H1 (cell line): ENCODE data around the gene MBD5. TPM values are rescaled to one million over a fixed set of nuclear protein-coding genes. Genes with fewer than 3 reads are reported as not detected.

ENCODE experiments used
- CTCF ChIA-PET: fragments of 300-600 bp; sonication (Branson Sonifier 250); formaldehyde crosslinking; loops from one replicate; lab custom pipeline; 2021; ENCODE audit not compliant: partially characterized antibody; lab: Charles Lee
- POLR2A ChIA-PET: fragments of 300-600 bp; sonication (Branson Sonifier 250); formaldehyde crosslinking; loops from one replicate; lab custom pipeline; 2021; ENCODE audit warnings: inconsistent platforms; ENCODE audit not compliant: partially characterized antibody; lab: Charles Lee
- DNase-seq, 2 experiments: peaks; one replicate each; pipeline versions ENCODE4 v3.0.0 to v3.0.0-alpha.2; 2010 to 2022; ENCODE audit warnings: low spot score in 2 of 2, low read depth in 1 of 2, mixed read lengths in 1 of 2
- FAIRE-seq: peaks from 2 replicates; lab custom pipeline; 2011; peaks lifted over from hg19 to GRCh38; lab: Jason Lieb, UNC
- H2AFZ ChIP-seq: 2 replicates; pipeline ENCODE4 v1.8.1; 2012; ENCODE audit warnings: low read length, inconsistent platforms
- H2AK5ac ChIP-seq: 2 replicates; pipeline ENCODE4 v1.6.1; 2013; ENCODE audit warnings: low read depth, low read length
- H2BK120ac ChIP-seq: replicated peaks from 2 replicates; pipeline ENCODE3; 2013; ENCODE audit warnings: low read depth, low read length, inconsistent platforms
- H2BK12ac ChIP-seq: 2 replicates; pipeline ENCODE4 v1.6.1; 2013; ENCODE audit warnings: low read depth, low read length
- H2BK15ac ChIP-seq: 2 replicates; pipeline ENCODE4 v1.6.1; 2013; ENCODE audit warnings: low read length
- H2BK20ac ChIP-seq: 2 replicates; pipeline ENCODE4 v1.6.1; 2013; ENCODE audit warnings: low read length
- H2BK5ac ChIP-seq: 2 replicates; pipeline ENCODE4 v1.6.1; 2013; ENCODE audit warnings: low read depth, low read length
- H3K14ac ChIP-seq: 2 replicates; pipeline ENCODE4 v1.6.1; 2013; ENCODE audit warnings: inconsistent platforms; ENCODE audit not compliant: insufficient read length
- H3K18ac ChIP-seq: 2 replicates; pipeline ENCODE4 v1.6.1; 2013; ENCODE audit warnings: low read length; ENCODE audit errors: extremely low read depth
- H3K23ac ChIP-seq: 2 replicates; pipeline ENCODE4 v1.6.1; 2013; ENCODE audit warnings: inconsistent platforms; ENCODE audit not compliant: insufficient read length
- H3K23me2 ChIP-seq: 2 replicates; pipeline ENCODE4 v1.6.1; 2013; ENCODE audit warnings: low read depth, low read length
- H3K27ac ChIP-seq: 2 replicates; pipeline ENCODE4 v1.6.1; 2011; ENCODE audit warnings: low read depth, low read length, inconsistent platforms
- H3K27me3 ChIP-seq, 4 experiments: replicated peaks in 1 of 4; 1 replicate in 1 of 4; 2 replicates in 3 of 4; pipeline versions ENCODE4 v1.6.1 to v1.8.1; 2011 to 2013; ENCODE audit warnings: low read length in 3 of 4, mild to moderate bottlenecking in 3 of 4, inconsistent platforms in 2 of 4, mixed read lengths in 2 of 4, moderate library complexity in 1 of 4; ENCODE audit not compliant: control insufficient read depth in 3 of 4, insufficient read depth in 3 of 4; ENCODE audit errors: extremely low read depth in 1 of 4
- H3K36me3 ChIP-seq, 4 experiments: 2 replicates each; pipeline versions ENCODE4 v1.6.1 to v1.8.1; 2011 to 2013; ENCODE audit warnings: mild to moderate bottlenecking in 4 of 4, low read length in 3 of 4, moderate library complexity in 2 of 4, control low read depth in 1 of 4, inconsistent platforms in 1 of 4; ENCODE audit not compliant: insufficient read depth in 4 of 4, control insufficient read depth in 2 of 4
- H3K4ac ChIP-seq: replicated peaks from 2 replicates; pipeline ENCODE3; 2013; ENCODE audit warnings: low read length, low read depth, mixed read lengths, inconsistent platforms; ENCODE audit not compliant: insufficient read length
- H3K4me1 ChIP-seq, 4 experiments: replicated peaks in 1 of 4; 1 replicate in 1 of 4; 2 replicates in 3 of 4; pipeline versions ENCODE4 v1.6.1 to v1.8.1; 2011 to 2013; ENCODE audit warnings: low read length in 3 of 4, inconsistent platforms in 2 of 4, mixed read lengths in 1 of 4; ENCODE audit not compliant: insufficient read depth in 4 of 4, control insufficient read depth in 3 of 4
- H3K4me2 ChIP-seq, 2 experiments: 2 replicates each; pipeline versions ENCODE4 v1.6.1 to v1.8.1; 2011 to 2013; ENCODE audit warnings: low read depth in 2 of 2, low read length in 2 of 2, control low read depth in 1 of 2, inconsistent platforms in 1 of 2, mild to moderate bottlenecking in 1 of 2; ENCODE audit not compliant: insufficient read depth in 1 of 2
- H3K4me3 ChIP-seq, 4 experiments: fragments of 200-600, 300-600 bp in 1 of 4; sonication (generic), shearing (Covaris generic), sonication (Bioruptor Twin) in 1 of 4; 2 replicates each; pipeline versions ENCODE4 v1.5.1 to v1.8.1; 2011 to 2016; ENCODE audit warnings: low read length in 4 of 4, low read depth in 3 of 4, control low read depth in 2 of 4, inconsistent platforms in 2 of 4, mild to moderate bottlenecking in 2 of 4, mixed read lengths in 1 of 4, moderate library complexity in 1 of 4; ENCODE audit not compliant: insufficient read depth in 2 of 4; ENCODE audit errors: extremely low read depth in 1 of 4
- H3K56ac ChIP-seq: replicated peaks from 2 replicates; pipeline ENCODE3; 2013; ENCODE audit warnings: low read depth, mild to moderate bottlenecking, mixed read lengths, low read length, inconsistent platforms; ENCODE audit not compliant: insufficient read length
- H3K79me1 ChIP-seq: 2 replicates; pipeline ENCODE4 v1.6.1; 2013; ENCODE audit warnings: low read depth, low read length, control low read depth
- H3K79me2 ChIP-seq, 2 experiments: 2 replicates each; pipeline versions ENCODE4 v1.6.1 to v1.8.1; 2012 to 2013; ENCODE audit warnings: low read length in 2 of 2, mild to moderate bottlenecking in 2 of 2, inconsistent platforms in 1 of 2; ENCODE audit not compliant: insufficient read depth in 2 of 2, control insufficient read depth in 1 of 2
- H3K9ac ChIP-seq, 4 experiments: replicated peaks in 1 of 4; 1 replicate in 1 of 4; 2 replicates in 3 of 4; pipeline versions ENCODE4 v1.6.1 to v1.8.1; 2011 to 2013; ENCODE audit warnings: low read depth in 3 of 4, low read length in 3 of 4, control low read depth in 2 of 4, mild to moderate bottlenecking in 2 of 4, moderate library complexity in 2 of 4, inconsistent platforms in 1 of 4; ENCODE audit errors: extremely low read depth in 1 of 4
- H3K9me3 ChIP-seq, 2 experiments: 2 replicates each; pipeline versions ENCODE4 v1.6.1 to v1.8.1; 2012 to 2013; ENCODE audit warnings: mild to moderate bottlenecking in 2 of 2, moderate library complexity in 2 of 2, control low read depth in 1 of 2, inconsistent platforms in 1 of 2, low read depth in 1 of 2, low read length in 1 of 2, mixed read lengths in 1 of 2; ENCODE audit not compliant: insufficient read depth in 2 of 2
- H4K20me1 ChIP-seq, 2 experiments: replicated peaks in 1 of 2; 2 replicates each; pipeline versions ENCODE3 to v1.8.1; 2011 to 2013; ENCODE audit warnings: inconsistent platforms in 2 of 2, low read length in 2 of 2, mild to moderate bottlenecking in 1 of 2; ENCODE audit not compliant: insufficient read depth in 2 of 2, control insufficient read depth in 1 of 2
- H4K5ac ChIP-seq: 2 replicates; pipeline ENCODE4 v1.6.1; 2013; ENCODE audit warnings: low read length, low read depth, mixed read lengths, inconsistent platforms; ENCODE audit not compliant: insufficient read length
- H4K8ac ChIP-seq: 2 replicates; pipeline ENCODE4 v1.8.0; 2013; ENCODE audit warnings: mild to moderate bottlenecking, moderate library complexity, low read length, inconsistent platforms; ENCODE audit not compliant: insufficient read depth; ENCODE audit errors: extremely low read depth
- H4K91ac ChIP-seq: replicated peaks from 2 replicates; pipeline ENCODE3; 2013; ENCODE audit warnings: low read length, mixed read lengths, inconsistent platforms; ENCODE audit not compliant: insufficient read length
- JUN ChIP-seq: IDR thresholded peaks from 2 replicates; pipeline ENCODE4 v1.6.1; 2011; ENCODE audit warnings: low read depth, mild to moderate bottlenecking, improper control_type of control experiment, low read length
- NRF1 ChIP-seq: IDR thresholded peaks from 2 replicates; pipeline ENCODE4 v1.6.1; 2011; ENCODE audit warnings: mild to moderate bottlenecking, low read depth, low read length, improper control_type of control experiment
- POU5F1 ChIP-seq: IDR thresholded peaks from 2 replicates; pipeline ENCODE4 v1.6.1; 2011; ENCODE audit warnings: low read depth, mild to moderate bottlenecking, low read length, moderate library complexity
- SIX5 ChIP-seq: IDR thresholded peaks from 2 replicates; pipeline ENCODE4 v1.6.1; 2011; ENCODE audit warnings: mild to moderate bottlenecking, low read depth, low read length
- TAF7 ChIP-seq: optimal IDR thresholded peaks from 2 replicates; pipeline ENCODE3; 2011; ENCODE audit warnings: low read depth, mild to moderate bottlenecking, inconsistent platforms, low read length, moderate library complexity, borderline replicate concordance
- TBP ChIP-seq: IDR thresholded peaks from 2 replicates; pipeline ENCODE4 v1.6.1; 2011; ENCODE audit warnings: low read depth, low read length, improper control_type of control experiment
- ZNF274 ChIP-seq: IDR thresholded peaks from 2 replicates; pipeline ENCODE4 v1.7.0; 2012; ENCODE audit warnings: low read length, borderline replicate concordance; ENCODE audit errors: extremely low read depth
- WGBS, 2 experiments: shearing (Covaris generic) in 1 of 2; methylation state at CpG; one replicate each; pipeline versions ENCODE4 v1.1.6 to v1.1.7; 2013 to 2015; ENCODE audit warnings: low lambda C conversion rate in 2 of 2, mixed read lengths in 2 of 2, inconsistent platforms in 1 of 2, low coverage in 1 of 2, missing lambda C conversion rate in 1 of 2; ENCODE audit not compliant: insufficient replicate concordance in 2 of 2, insufficient coverage in 1 of 2, insufficient read length in 1 of 2; ENCODE audit errors: extremely low coverage in 1 of 2, missing lambda C conversion rate in 1 of 2; 5-methylcytosine and 5-hydroxymethylcytosine counted together
- polyA plus RNA-seq, 7 experiments: library from polyadenylated mRNA; depleted of rRNA in 3 of 7; stranded (reverse) in 5 of 7; unstranded in 2 of 7; fragments of >200 nt in 5 of 7; fragments of 200-250 nt in 2 of 7; gene quantifications; 1 replicate in 5 of 7; 2 replicates in 1 of 7; 4 replicates in 1 of 7; pipeline versions ENCODE4 v1.2.1 to v1.2.3, GENCODE V29; 2011 to 2013; ENCODE audit warnings: missing spikeins in 2 of 7, mixed read lengths in 2 of 7
- total RNA-seq: library from RNA; stranded (reverse); fragmentation: NEBNext Ultra II Directional; extraction: Animal tissue kit (Norgen Biotek cat#: 25700); gene quantifications from 2 replicates; pipeline ENCODE4 v1.2.1, GENCODE V29; 2021
- TF ChIP-seq, protein P1 (sequence below): IDR thresholded peaks from 2 replicates; pipeline ENCODE4 v1.6.1; 2012; ENCODE audit warnings: low read length, inconsistent platforms
- TF ChIP-seq, protein P2 (sequence below): IDR thresholded peaks from 2 replicates; pipeline ENCODE4 v1.6.1; 2012; ENCODE audit warnings: inconsistent platforms

MBD5 gene
- total and polyA plus RNA-seq, 2 of the 8 experiments (the other 6 are each of a cell fraction or from before 2014, with no cell fraction given) = 9.7 to 29.4 TPM

DNA sequence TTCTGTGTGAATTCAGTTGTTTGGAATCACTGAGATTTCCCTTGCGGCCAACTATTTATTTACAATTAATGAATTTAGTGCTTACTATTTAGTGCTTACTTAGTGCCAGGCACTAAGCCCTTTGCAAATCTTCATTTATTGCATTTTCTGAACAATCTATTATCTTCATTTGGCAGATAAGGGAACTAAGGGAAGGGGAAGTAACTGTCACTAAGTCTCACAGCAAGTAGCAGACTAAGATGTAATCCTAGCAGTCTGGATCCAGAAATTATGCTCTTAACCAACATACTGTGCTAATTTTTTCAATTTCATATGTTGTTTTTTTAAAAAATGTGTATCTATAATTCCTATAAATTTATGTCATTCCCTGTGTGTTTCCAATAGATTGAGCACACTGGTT lies 409.2 kb downstream of the MBD5 start:
- H3K14ac ChIP-seq = no peak overlapping the region
- H3K4me1 ChIP-seq = no peaks in the 10 kb centered on the region
- H2AK5ac ChIP-seq = no peak overlapping the region
- H2BK12ac ChIP-seq = no peak overlapping the region
- no peak overlapping the region for H3K4ac ChIP-seq
- no peaks in the 10 kb centered on the region for H3K79me2 ChIP-seq
- H3K27me3 ChIP-seq = no peaks in the 10 kb centered on the region
- no peaks in the 10 kb centered on the region for H3K23me2 ChIP-seq
- no peak overlapping the region for H3K56ac ChIP-seq
- H4K20me1 ChIP-seq = no peaks in the 10 kb centered on the region
- H4K91ac ChIP-seq = no peak overlapping the region
- H3K4me2 ChIP-seq = no peak overlapping the region
- ChIA-PET POLR2A (no interaction called here), CTCF (no interaction called here)
- no peak overlapping the region for H2BK5ac ChIP-seq
- FAIRE-seq (no peak), DNase-seq (no peak)
- H3K23ac ChIP-seq = no peak overlapping the region
- no peaks in the 10 kb centered on the region for H3K79me1 ChIP-seq
- H2BK120ac ChIP-seq = no peak overlapping the region
- no peak overlapping the region for H4K5ac ChIP-seq
- H3K36me3 ChIP-seq = no peaks in the 10 kb centered on the region
- TF ChIP-seq, protein P1, sequence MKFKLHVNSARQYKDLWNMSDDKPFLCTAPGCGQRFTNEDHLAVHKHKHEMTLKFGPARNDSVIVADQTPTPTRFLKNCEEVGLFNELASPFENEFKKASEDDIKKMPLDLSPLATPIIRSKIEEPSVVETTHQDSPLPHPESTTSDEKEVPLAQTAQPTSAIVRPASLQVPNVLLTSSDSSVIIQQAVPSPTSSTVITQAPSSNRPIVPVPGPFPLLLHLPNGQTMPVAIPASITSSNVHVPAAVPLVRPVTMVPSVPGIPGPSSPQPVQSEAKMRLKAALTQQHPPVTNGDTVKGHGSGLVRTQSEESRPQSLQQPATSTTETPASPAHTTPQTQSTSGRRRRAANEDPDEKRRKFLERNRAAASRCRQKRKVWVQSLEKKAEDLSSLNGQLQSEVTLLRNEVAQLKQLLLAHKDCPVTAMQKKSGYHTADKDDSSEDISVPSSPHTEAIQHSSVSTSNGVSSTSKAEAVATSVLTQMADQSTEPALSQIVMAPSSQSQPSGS = no peak
- no peak for TF ChIP-seq JUN
- TF ChIP-seq NRF1 = no peak
- no peak for TF ChIP-seq TBP
- TF ChIP-seq, protein P2, sequence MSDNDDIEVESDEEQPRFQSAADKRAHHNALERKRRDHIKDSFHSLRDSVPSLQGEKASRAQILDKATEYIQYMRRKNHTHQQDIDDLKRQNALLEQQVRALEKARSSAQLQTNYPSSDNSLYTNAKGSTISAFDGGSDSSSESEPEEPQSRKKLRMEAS = no peak
- TF ChIP-seq ZNF274 = no peak
- no peak for TF ChIP-seq POU5F1
- no peak for TF ChIP-seq SIX5
- TF ChIP-seq TAF7 = no peak
- H2AFZ ChIP-seq = no peak overlapping the region
- H2BK15ac ChIP-seq = no peak overlapping the region
- no peak overlapping the region for H3K9ac ChIP-seq
- 85% methylated on average over 1 of the region's 1 CpG; no CpG with 5 or more reads in 1 of the 2 experiments for WGBS, 2 experiments
- H3K27ac ChIP-seq = no peak overlapping the region
- no peak overlapping the region for H3K4me3 ChIP-seq
- no peaks in the 10 kb centered on the region for H3K9me3 ChIP-seq
- no peak overlapping the region for H4K8ac ChIP-seq
- no peak overlapping the region for H2BK20ac ChIP-seq
- no peak overlapping the region for H3K18ac ChIP-seq
